ENCODE data around the gene INPP5D.

DNA sequence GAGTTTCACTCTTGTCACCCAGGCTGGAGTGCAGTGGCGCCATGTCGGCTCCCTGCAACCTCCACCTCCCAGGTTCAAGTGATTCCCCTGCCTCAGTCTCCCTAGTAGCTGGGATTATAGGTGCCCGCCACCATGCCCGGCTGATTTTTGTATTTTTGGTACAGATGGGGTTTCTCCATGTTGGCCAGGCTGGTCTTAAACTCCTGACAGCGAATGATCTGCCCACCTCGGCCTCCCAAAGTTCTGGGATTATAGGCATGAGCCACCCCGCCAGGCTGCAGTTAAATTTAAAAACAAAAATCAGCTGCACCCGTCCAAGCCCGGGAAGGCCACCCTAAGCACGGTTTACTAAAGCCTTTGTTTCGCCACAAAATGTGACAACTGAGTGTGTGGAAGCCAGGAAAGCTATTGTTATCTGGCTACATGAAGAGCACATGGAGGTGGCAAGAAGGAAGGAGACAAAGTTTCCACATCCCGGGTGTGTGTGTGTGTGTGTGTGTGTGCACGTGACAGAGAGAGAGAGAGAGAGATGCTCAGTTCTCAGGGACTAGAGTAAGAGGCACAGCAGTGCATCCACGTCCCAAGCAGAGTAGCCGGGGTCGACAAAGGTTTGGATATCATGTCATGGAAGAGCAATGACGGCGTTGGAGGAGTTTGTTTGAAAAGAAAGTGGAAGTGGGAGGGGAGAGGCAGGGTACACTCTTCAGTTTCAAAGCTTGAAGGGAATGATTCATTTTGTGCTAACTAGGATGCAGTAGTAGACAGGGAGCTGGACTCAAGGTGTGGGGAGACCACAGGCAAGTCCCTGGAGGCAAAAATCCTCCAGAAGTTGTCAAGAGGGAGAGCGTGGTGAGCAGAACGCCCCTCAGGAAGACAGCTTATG, 20.1 kb downstream of the INPP5D start:
- TF ChIP-seq, protein P1, sequence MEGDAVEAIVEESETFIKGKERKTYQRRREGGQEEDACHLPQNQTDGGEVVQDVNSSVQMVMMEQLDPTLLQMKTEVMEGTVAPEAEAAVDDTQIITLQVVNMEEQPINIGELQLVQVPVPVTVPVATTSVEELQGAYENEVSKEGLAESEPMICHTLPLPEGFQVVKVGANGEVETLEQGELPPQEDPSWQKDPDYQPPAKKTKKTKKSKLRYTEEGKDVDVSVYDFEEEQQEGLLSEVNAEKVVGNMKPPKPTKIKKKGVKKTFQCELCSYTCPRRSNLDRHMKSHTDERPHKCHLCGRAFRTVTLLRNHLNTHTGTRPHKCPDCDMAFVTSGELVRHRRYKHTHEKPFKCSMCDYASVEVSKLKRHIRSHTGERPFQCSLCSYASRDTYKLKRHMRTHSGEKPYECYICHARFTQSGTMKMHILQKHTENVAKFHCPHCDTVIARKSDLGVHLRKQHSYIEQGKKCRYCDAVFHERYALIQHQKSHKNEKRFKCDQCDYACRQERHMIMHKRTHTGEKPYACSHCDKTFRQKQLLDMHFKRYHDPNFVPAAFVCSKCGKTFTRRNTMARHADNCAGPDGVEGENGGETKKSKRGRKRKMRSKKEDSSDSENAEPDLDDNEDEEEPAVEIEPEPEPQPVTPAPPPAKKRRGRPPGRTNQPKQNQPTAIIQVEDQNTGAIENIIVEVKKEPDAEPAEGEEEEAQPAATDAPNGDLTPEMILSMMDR (conservative IDR thresholded peaks at IDR 0.05; ENCODE audit: low read length) = no peak
- no peak for TF ChIP-seq EZH2phosphoT487 (IDR thresholded peaks at IDR 0.05; ENCODE audit: borderline replicate concordance, low read depth, low read length)

Data from OCI-LY7 (cell line).